A172 (cell line): ENCODE measurements around the gene MPV17L. TPM values are rescaled to one million over a fixed set of nuclear protein-coding genes. Genes with fewer than 3 reads are reported as not detected.
"Not testable (repeated sequence)": the region's sequence is repeated elsewhere in the genome, so short reads cannot be mapped to it uniquely, and the experiment has no call there.

Source experiments
- DNase-seq: peaks from one replicate; pipeline ENCODE4 v3.0.0-alpha.2; 2015; ENCODE audit warnings: low spot score
- total RNA-seq: library from RNA; depleted of rRNA; stranded (reverse); fragments of >200 nt; shearing (Covaris generic); gene quantifications from 2 replicates; pipeline ENCODE4 v1.2.3, GENCODE V29; 2014; rRNA removed

MPV17L gene
- total RNA-seq: 0.02 TPM in 1 of 2 replicates, not detected in the other

DNA sequence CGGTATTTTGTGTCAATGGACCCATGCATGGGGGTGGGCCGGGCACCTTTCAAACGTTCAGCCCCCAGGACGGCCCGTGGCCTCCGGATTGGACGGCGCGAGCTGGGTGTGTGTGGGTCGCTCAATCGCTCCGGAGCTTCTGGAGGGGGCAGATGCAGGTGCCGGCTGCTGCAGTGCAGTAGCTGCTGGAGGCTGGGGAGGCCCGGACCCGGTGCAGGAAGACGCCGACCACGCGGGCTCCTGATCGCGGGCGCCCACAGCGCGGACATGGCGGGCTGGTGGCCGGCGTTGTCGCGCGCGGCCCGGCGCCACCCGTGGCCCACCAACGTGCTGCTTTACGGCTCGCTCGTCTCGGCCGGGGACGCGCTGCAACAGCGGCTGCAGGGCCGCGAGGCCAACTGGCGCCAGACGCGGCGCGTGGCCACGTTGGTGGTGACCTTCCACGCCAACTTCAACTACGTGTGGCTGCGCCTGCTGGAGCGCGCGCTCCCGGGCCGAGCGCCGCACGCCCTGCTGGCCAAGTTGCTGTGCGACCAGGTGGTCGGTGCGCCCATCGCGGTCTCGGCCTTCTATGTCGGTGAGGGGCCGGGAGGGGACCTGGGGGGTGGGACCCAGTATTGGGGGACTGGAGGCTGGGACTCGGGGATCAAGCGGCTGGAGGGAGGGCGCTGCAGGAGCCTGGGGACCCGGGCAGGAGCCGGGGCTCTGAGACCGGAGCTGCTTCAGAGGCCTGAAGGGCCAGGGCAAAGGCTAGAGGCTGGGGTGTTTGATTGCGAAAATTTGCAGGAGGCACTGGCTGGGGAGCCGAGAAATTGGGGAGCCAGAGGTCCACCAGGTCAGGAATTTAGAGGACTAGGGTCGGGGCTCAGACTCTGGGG is at the start of gene MPV17L:
TSS of gene MPV17L (plus strand) at position 124 of the 878 bp plus-strand sequence. CDS start at position 268, 144 bp downstream.
- not testable (repeated sequence) for DNase-seq

DNA sequence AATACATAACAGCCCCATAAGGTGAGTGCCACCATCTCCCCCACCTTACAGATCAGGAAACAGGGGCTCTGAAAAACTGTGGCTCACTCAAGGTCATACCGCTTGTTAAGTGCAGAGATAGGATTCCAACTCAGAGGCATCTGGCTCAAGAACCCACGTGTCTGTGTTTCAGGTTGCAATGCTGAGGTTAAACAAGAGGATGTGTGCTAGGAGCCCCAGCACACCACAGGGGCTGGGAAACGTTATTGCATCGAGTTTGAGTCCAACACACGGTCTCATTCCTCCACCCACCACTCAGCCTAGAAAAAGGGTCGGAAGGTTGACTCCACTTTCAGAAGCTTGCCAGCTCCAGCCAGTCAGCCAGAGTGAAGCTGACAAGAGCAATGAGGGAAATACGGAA is 46.8 kb upstream of the MPV17L start:
- DNase-seq: not testable (repeated sequence)

DNA sequence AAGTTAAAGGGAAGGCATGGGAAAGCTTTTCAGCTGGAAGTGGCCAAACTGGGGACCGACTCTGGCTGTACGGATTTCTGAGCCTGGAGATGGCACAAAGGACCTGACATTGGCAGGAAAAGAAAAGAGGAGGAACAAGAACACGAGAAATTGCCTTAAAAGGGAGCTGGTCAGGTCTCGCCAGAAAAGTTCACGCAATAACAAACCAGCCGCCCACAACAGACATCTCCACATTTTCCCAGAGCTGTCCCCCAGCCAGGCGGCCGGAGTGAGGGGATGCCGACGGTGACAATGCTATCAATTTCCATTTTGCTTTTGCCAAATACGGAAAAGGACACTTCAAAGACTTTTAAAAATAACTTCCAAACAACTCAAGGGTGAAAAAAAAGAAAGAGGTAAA is 44.3 kb upstream of the MPV17L start:
- not testable (repeated sequence) for DNase-seq

DNA sequence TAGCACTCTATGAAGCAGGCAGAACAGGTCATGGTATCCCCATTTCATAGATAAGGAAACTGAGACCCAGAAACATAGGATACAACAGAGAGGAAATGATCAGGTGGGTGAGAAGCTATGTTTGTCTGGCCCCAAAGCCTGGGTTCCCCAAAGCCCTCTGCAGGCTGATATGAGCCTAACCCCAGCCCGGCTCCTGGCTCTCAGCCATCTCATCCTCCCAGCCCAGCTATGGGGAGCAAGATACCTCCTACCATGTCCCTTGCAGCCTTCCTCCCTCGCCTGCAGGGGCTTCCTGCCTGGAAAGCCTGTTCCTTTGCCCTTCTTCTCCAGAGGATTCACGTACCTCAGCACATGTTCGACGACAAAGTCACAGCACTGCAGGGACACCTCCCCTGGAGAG is 43.8 kb upstream of the MPV17L start:
- DNase-seq: not testable (repeated sequence)

DNA sequence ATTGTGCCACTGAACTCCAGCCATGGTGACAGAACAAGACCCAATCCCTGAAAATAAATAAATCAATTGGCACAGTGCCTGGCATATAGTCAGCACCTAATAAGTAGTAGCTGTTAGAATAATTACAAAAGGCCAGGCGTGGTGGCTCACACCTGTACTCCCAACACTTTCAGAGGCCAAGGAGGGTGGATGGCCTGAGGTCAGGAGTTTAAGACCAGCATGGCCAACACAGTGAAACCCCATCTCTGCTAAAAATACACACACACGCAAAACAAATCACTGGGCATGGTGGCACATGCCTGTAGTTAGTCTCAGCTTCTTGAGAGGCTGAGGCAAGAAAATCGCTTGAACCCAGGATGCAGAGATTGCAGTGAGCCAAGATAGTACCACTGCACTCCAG is 42.7 kb upstream of the MPV17L start:
- not testable (repeated sequence) for DNase-seq

DNA sequence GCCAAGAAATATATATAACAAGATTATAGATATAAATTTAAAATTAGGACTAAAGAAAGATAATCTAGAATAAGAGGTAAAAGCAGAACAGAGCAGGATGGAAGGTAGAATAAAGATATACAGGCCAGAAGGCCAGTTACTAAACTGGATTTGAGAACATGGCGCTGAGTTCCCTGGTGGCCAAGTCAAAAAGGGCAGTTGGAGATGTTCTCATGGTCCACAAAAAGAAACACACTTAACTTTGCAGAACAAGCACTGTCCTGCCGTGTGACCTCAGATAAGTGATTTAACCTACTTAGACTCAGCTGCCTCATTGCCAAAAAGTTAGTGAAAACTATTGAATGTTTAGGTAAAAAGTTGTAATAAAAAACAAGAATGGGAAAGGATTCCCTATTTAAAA is 40.7 kb upstream of the MPV17L start:
- not testable (repeated sequence) for DNase-seq

DNA sequence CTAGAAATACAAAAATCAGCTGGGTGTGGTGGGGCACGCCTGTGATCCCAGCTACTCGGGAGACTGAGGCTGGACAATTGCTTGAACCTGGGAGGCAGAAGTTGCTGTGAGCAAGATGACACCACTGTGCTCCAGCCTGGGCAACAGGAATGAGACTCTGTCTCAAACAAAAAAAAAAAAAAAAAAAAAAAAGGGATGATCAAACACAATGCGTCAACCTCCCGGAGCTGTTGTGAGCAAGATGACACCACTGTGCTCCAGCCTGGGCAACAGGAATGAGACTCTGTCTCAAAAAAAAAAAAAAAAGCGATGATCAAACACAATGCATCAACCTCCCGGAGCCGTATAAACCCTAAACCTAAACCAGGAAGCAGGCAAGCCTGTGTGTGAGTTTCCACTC is 38.1 kb upstream of the MPV17L start:
- DNase-seq: not testable (repeated sequence)

DNA sequence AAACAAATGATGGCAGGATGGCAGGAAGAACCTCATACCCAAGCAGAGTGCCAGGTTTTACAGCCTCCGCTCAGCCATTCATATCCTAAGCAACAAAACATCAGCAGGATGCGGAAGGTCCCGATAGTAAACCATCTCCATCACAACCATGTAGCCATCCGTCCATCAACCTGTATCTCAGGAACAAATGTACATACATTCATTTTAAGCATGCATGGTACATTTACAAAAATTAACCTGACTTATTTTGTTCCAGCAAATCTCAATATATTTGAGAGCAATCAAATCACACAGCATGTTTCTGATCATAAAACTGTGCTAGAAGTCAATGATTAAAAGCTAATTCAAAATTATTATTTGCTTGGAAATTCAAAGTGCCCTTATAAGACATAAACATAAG is 17.4 kb upstream of the MPV17L start, which contains the start of gene NPIPA5:
TSS of gene NPIPA5 (minus strand) at position 101 of the 400 bp plus-strand sequence. CDS start at position 101, 0 bp downstream.
- DNase-seq: not testable (repeated sequence)

DNA sequence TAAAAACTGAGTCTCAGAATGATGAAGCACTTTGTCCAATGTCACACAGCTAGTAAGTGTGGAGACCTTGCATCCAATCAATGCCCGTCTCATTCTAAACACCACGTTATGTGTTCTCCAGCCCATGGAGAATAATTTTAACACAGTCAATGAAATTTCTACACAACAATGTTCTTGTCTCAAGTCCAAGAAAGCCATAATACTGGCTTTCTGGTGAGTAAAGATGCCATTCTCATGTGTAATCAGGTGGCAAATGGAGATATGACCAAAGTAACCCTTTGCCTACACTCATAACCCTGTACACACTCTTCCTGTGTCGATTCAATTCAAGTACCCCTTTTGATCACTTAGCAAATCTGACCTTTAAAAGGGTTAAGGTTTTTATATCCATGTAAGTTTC is 12.7 kb upstream of the MPV17L start:
- DNase-seq: peak; percentile 64

DNA sequence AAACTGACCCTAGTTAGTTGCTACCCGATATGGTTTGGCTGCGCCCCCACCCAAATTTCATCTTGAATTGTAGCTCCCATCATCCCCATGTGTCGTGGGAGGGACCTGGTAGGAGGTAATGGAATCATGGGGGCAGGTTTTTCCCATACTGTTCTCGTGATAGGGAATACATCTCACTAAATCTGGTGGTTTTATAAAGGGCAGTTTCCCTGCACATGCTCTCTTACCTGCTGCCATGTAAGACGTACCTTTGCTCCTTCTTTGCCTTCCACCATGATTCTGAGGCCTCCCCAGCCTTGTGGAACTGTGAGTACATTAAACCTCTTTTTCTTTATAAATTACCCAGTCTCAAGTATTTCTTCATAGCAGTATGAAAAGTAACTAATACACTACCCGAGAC is 7.5 kb upstream of the MPV17L start:
- not testable (repeated sequence) for DNase-seq

DNA sequence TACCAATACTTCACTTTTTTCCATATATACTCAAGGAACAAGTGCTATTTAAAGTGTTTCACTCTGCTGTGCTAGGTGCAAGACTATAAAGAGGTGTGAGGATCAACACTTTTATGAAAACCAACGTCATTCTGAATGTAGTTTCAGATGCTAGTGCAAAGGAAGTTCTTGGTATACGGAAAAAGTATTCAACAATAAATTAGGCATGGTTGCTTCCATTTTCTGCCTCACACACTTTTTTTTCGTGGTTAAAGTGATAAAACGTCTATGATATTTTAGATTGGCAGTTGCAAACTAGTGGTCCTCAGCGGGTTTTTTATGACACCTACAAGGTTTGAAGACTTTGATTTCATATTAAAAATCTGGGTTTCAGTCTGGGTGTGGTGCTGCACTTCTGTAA is 5.6 kb upstream of the MPV17L start:
- not testable (repeated sequence) for DNase-seq

DNA sequence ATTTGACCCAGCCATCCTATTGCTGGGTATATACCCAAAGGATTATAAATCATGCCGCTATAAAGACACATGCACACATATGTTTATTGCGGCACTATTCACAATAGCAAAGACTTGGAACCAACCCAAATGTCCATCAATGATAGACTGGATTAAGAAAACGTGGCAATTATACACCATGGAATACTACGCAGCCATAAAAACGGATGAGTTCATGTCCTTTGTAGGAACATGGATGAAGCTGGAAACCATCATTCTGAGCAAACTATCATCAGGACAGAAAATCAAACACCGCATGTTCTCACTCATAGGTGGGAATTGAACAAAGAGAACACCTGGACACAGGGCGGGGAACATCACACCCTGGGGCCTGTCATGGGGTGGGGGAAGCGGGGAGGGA is 2.5 kb upstream of the MPV17L start:
- not testable (repeated sequence) for DNase-seq

DNA sequence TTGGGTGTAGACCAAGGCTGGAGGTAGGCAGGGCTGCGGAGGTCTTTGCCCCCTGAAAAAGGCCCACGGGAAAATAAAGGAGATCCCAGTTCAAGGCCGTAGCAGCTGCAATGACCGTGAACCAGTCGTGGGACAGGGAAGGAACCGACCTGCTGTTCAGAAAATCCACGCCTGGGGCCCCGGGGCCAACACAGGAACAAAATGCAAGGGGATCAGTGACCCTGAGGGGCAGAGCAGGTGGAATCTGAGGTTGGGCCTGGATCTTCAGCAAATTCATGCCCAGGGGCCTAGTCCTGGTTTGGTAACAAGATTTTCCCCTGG is 915 bp downstream of the MPV17L start:
- DNase-seq: not testable (repeated sequence)

DNA sequence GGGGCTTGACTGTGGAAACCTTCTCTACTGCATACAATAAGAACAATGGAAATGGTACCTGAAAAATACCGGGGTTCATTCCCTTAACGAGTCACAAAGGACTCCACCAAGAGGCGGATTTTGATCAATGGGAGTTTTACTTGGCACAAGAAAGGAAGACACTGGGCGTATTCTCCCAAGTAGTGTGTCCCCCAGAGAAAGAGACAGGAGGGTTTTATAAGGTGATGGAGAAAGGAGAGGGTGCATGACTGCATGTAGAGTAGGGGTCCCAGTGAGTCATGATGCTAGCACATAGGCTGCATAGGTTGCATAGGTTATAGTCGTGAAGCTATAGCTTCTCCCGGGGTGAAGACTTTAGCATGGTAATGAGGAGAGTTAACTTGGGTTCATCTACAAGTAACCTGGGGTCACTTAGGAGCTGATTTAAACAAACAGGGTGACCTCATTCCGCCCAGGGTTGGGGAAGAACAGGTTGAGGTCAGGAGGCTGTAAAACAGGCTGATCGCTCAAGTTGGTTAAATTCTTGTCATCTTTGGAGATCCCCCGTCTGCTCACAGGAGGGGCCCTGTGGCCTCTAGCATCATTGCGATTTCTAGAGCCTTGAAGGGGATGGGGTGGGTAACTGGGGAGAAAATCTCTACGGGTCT is 1.5 kb downstream of the MPV17L start:
- no peak for DNase-seq

DNA sequence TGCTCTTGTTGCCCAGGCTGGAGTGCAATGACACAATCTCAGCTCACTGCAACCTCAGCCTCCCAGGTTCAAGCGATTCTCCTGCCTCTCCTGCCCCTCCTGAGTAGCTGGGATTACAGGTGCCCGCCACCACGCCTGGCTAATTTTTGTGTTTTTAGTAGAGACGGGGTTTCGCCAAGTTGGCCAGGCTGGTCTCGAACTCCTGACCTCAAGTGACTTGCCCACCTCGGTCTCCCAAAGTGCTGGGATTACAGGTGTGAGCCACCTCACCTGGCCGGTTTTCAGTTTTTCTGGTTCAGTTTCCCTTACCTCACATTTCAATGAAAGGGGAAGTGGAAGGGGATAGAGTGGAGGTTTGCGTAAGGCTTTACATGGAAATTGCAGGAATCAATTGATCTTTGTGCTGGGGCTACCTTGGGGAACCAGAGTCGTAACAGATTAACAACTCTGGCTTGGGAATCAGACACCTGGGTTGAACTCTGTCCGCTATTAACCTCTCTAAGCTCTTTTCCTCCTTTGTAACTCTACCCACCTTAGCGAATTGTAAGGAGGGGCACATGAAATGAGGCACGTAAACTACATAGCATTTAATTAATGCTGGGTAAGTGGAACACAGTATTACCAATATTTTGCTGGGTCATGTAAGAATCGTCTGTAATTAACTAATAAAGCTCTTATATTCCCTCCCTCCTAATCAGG is 3.2 kb downstream of the MPV17L start:
- no peak for DNase-seq

DNA sequence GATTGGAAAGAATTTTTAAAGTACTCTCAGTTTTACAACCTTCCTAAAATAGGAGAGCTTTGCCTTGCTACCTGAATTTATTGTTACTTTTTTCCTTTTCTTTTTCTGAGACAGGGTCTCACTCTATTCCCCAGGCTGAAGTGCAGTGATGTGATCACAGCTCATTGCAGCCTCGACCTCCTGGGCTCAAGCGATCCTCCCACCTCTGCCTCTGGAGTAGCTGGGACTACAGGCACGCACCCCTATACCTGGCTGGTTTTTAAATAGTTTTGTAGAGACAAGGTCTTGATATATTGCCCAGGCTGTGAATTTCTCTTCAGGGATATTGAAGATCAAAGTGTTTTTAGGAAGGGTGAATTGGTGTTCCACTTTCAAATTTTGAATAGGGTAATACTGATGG is 3.8 kb downstream of the MPV17L start:
- DNase-seq: no peak

DNA sequence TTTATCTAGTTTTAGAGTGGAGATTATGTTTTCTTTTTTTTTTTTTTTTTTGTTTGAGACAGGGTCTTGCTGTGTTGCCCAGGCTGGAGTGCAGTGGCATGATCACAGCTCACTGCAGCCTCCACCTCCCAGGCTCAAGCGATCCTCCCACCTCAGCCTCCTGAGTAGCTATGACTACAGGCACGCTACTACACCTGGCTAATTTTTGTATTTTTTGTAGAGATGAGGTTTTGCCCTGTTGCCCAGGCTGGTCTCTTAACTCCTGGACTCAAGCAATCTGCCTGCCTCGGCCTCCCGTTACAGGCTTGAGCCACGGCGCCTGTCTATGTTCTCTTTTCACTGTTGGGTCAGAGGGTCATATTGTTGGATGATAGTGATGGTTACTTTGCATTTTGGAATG is 4.8 kb downstream of the MPV17L start:
- not testable (repeated sequence) for DNase-seq

DNA sequence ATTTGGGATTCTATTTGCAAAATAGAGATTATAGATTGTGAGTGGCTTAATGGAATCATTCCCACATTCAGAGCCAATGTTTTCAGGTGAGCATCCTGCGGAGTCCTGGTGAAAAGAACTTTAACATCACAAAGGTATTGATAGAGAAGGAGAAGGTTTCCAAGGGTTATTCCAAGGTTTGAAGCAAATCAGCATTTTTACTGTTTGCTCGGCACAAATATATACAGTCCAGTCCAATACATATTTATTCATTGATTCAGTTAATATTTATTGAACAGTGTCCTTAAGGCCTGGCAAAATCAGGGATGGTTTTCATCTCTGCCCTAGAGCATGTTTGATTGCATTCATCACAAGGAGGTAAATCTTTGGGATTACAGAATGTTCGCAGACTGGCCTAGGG is 6.4 kb downstream of the MPV17L start:
- DNase-seq: no peak

DNA sequence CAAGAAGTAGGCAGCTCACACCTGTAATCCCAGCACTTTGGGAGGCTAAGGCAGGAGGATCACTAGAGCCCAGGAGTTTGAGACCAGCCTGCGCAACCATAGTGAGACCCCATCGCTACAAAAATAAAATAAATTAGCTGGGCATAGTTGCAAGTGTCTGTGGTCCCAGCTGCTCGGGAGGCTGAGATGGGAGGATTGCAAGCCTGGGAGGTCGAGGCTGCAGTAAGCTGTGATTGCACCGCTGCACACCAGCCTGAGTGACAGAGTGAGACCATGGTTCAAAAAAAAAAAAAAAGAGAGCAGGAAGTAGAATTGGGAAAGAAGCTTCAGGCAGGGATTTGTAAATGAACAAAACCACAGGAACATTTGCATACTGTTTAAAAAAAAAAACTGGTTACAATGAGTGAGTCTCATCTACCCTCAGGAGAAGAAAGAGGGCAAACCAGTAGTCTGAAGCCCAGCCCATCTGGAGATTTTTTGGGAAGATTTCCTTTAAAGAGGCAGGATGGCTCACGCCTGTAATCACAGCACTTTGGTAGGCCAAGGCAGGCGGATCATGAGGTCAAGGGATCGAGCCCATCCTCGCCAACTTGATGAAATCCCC is 7.9 kb downstream of the MPV17L start:
- DNase-seq: no peak

DNA sequence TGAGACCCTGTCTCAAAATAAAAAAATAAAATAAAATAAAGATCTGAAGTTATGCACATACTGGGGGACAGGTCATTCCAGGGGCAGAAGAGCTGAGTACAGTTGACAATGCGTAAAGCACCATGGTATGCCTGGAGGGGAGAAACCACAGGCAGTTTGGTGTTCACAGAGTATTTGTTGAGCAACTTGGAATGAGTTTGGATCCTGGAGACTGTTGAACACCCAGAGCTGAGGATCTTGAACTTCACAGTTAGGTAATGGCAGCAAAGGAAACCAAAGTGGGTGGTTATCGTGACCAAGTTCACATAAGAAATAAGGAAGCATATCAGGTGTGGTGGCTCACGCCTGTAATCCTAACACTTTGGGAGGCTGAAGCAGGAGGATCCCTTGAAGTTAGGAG is 8.5 kb downstream of the MPV17L start:
- not testable (repeated sequence) for DNase-seq

DNA sequence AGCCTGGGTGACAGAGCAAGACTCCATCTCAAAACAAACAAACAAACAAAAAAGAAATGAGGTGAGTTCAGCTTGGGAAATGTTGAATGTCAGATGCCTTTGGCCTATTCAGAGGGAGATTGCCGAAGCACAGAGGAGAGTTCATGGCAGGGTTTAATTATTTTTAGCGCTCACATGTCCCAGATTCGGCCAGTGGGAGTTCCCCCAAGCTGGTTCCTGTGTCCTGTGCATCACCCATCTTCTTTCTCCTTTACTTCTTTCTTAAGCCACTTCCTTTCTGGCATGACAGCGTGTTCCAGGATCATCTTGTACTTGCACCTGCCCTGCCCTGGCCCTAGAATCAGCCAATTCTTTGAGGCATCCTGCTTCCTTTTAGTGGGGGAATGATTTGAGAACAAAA is 9.2 kb downstream of the MPV17L start:
- DNase-seq: peak; percentile 25

DNA sequence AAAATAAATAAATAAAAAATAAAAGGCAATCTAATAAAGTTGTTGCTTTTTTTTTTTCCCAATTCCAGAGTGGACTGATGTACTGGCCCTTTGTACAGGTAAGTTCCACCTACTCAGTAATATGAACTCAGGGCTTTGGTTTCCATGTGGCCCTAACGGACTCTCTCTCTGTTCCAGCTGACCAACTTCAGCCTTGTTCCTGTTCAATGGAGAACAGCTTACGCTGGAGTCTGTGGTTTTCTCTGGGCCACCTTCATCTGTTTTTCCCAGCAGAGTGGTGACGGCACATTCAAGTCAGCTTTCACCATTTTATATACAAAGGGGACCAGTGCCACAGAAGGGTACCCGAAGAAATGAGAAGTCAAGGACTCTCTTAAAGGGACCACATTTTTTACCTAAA is 12.2 kb downstream of the MPV17L start:
- not testable (repeated sequence) for DNase-seq
